Activated CD8-positive, alpha-beta memory T cell treated with anti-CD3 and anti-CD28 coated beads for 36 hours (primary cell): Measurements from ENCODE around the gene TSSC4. TPM values are rescaled to one million over a fixed set of nuclear protein-coding genes. Genes with fewer than 3 reads are reported as not detected.

ENCODE experiments used
- CTCF ChIA-PET: fragments of 350-600 bp; sonication (Branson Sonifier 250); formaldehyde crosslinking; loops from one replicate; lab custom pipeline; 2021; ENCODE audit warnings: antibody characterized with exemption; lab: Charles Lee
- POLR2A ChIA-PET: fragments of 350-600 bp; sonication (Branson Sonifier 250); formaldehyde crosslinking; loops from one replicate; lab custom pipeline; 2021; ENCODE audit warnings: antibody characterized with exemption; lab: Charles Lee
- total RNA-seq, 2 experiments: library from RNA; stranded (reverse); gene quantifications; one replicate each; pipeline ENCODE4 v1.2.3, GENCODE V29; 2021

TSSC4 gene
- total RNA-seq, 2 experiments from 2014 or later: 61.5 to 68.0 TPM

- ChIA-PET POLR2A (no interaction called here), CTCF (interaction anchor here (2.0 kb wide), 1 partner anchor 89 kb away, joined by 6 read pairs; no protein-coding TSS in a partner anchor)
Measured at GRCh38 chr11:2393941-2394817, 6.4 kb upstream of the TSSC4 start.

GRCh38 chr11:2394818-2395105 lies 5.8 kb upstream of the TSSC4 start:
- POLR2A ChIA-PET: no interaction called here
- CTCF ChIA-PET: interaction anchor here (2.0 kb wide), 1 partner anchor 90 kb away, joined by 6 read pairs; no protein-coding TSS in a partner anchor

GRCh38 chr11:2395211-2395730 lies 5.3 kb upstream of the TSSC4 start:
- POLR2A ChIA-PET: no interaction called here
- CTCF ChIA-PET: no interaction called here

- CTCF ChIA-PET: no interaction called here
- POLR2A ChIA-PET: no interaction called here
Measured at GRCh38 chr11:2395856-2396255, 4.7 kb upstream of the TSSC4 start.

- POLR2A ChIA-PET: no interaction called here
- CTCF ChIA-PET: no interaction called here
Measured at GRCh38 chr11:2396471-2396870, 4.1 kb upstream of the TSSC4 start.

- CTCF ChIA-PET: no interaction called here
- POLR2A ChIA-PET: no interaction called here
Measured at GRCh38 chr11:2397005-2397404, 3.5 kb upstream of the TSSC4 start.

GRCh38 chr11:2398664-2399355 lies 1.7 kb upstream of the TSSC4 start:
- CTCF ChIA-PET: interaction anchor here (2.1 to 2.4 kb wide), 2 partner anchors 12 to 94 kb away, joined by 10 to 14 read pairs; no protein-coding TSS in a partner anchor
- POLR2A ChIA-PET: interaction anchor here (0.8 to 2.1 kb wide), 4 partner anchors 11 to 22 kb away, joined by 3 to 9 read pairs (median 4); partner anchors contain the start of gene CD81

- CTCF ChIA-PET: interaction anchor here (0.7 to 3.2 kb wide), 6 partner anchors 12 to 95 kb away, joined by 3 to 22 read pairs (median 10); partner anchors contain the start of genes CD81, KCNQ1 and TRPM5
- POLR2A ChIA-PET: interaction anchor here (1.5 to 2.1 kb wide), 2 partner anchors 12 to 23 kb away, joined by 3 to 9 read pairs; partner anchors contain the start of gene CD81
Measured at GRCh38 chr11:2399488-2400068, 972 bp upstream of the TSSC4 start.

GRCh38 chr11:2400762-2401435 lies 349 bp downstream of the TSSC4 start:
- POLR2A ChIA-PET: interaction anchor here (0.6 to 2.1 kb wide), 6 partner anchors 13 to 492 kb away, joined by 3 to 12 read pairs (median 3); partner anchors contain the start of gene CD81
- CTCF ChIA-PET: interaction anchor here (0.7 to 3.2 kb wide), 11 partner anchors 8 to 98 kb away, joined by 3 to 22 read pairs (median 5); partner anchors contain the start of genes CD81, KCNQ1 and TRPM5

- CTCF ChIA-PET: interaction anchor here (0.7 to 3.2 kb wide), 5 partner anchors 18 to 99 kb away, joined by 3 to 22 read pairs (median 5); no protein-coding TSS in a partner anchor
Measured at GRCh38 chr11:2401436-2401984, 960 bp downstream of the TSSC4 start.

GRCh38 chr11:2402106-2402505 lies 1.6 kb downstream of the TSSC4 start:
- CTCF ChIA-PET: interaction anchor here (1.2 to 3.2 kb wide), 2 partner anchors 18 to 97 kb away, joined by 5 to 22 read pairs; no protein-coding TSS in a partner anchor
- POLR2A ChIA-PET: interaction anchor here (1.7 kb wide), 1 partner anchor 24 kb away, joined by 12 read pairs; the partner anchor contains the start of gene CD81

More at GRCh38 chr11:2401436-2401984, 960 bp downstream of the TSSC4 start:
- POLR2A ChIA-PET: interaction anchor here (1.7 kb wide), 1 partner anchor 24 kb away, joined by 12 read pairs; the partner anchor contains the start of gene CD81

- POLR2A ChIA-PET: no interaction called here
- CTCF ChIA-PET: interaction anchor here (1.2 kb wide), 1 partner anchor 98 kb away, joined by 3 read pairs; no protein-coding TSS in a partner anchor
Measured at GRCh38 chr11:2402890-2403645, 2.5 kb downstream of the TSSC4 start.

- POLR2A ChIA-PET: interaction anchor here (1.1 kb wide), 1 partner anchor 100 kb away, joined by 3 read pairs; no protein-coding TSS in a partner anchor
- CTCF ChIA-PET: no interaction called here
Measured at GRCh38 chr11:2404735-2405196, 4.2 kb downstream of the TSSC4 start.

GRCh38 chr11:2406451-2406850 lies 5.9 kb downstream of the TSSC4 start:
- POLR2A ChIA-PET: no interaction called here
- CTCF ChIA-PET: no interaction called here

- CTCF ChIA-PET: no interaction called here
- POLR2A ChIA-PET: no interaction called here
Measured at GRCh38 chr11:2406878-2407410, 6.4 kb downstream of the TSSC4 start.

- CTCF ChIA-PET: interaction anchor here (1.2 kb wide), 1 partner anchor 8 kb away, joined by 4 read pairs; the partner anchor contains the start of gene TSSC4
- POLR2A ChIA-PET: no interaction called here
Measured at GRCh38 chr11:2408671-2409070, 8.1 kb downstream of the TSSC4 start.

- ChIA-PET CTCF (interaction anchor here (1.2 kb wide), 2 partner anchors 8 to 104 kb away, joined by 3 to 4 read pairs; partner anchors contain the start of gene TSSC4), POLR2A (no interaction called here)
Measured at GRCh38 chr11:2409126-2409525, 8.6 kb downstream of the TSSC4 start.
